ENCODE measurements around the gene PDE4D.

PDE4D gene

GRCh38 chr5:59542306-59542705, 351.2 kb downstream of the PDE4D start:
- no peak for FAIRE-seq

GRCh38 chr5:59540366-59540765, 353.2 kb downstream of the PDE4D start:
- FAIRE-seq = no peak

- no peak for FAIRE-seq
Measured at GRCh38 chr5:59538750-59539121, 354.8 kb downstream of the PDE4D start.

GRCh38 chr5:59537961-59538749, 355.4 kb downstream of the PDE4D start:
- FAIRE-seq = no peak

- no peak for FAIRE-seq
Measured at GRCh38 chr5:59536875-59537274, 356.7 kb downstream of the PDE4D start.

- FAIRE-seq = no peak
Measured at GRCh38 chr5:59535561-59535960, 358.0 kb downstream of the PDE4D start.

GRCh38 chr5:59533730-59534108, 359.8 kb downstream of the PDE4D start:
- FAIRE-seq = no peak

GRCh38 chr5:59532979-59533729, 360.4 kb downstream of the PDE4D start:
- no peak for FAIRE-seq

GRCh38 chr5:59529239-59529638, 364.3 kb downstream of the PDE4D start:
- FAIRE-seq = no peak

GRCh38 chr5:59528202-59528862, 365.2 kb downstream of the PDE4D start:
- no peak for FAIRE-seq

- FAIRE-seq = no peak
Measured at GRCh38 chr5:59525957-59526356, 367.6 kb downstream of the PDE4D start.

GRCh38 chr5:59525311-59525710, 368.2 kb downstream of the PDE4D start:
- FAIRE-seq = no peak

- no peak for FAIRE-seq
Measured at GRCh38 chr5:59522201-59522831, 371.2 kb downstream of the PDE4D start.

- FAIRE-seq = no peak
Measured at GRCh38 chr5:59521476-59521875, 372.1 kb downstream of the PDE4D start.

GRCh38 chr5:59519338-59519737, 374.2 kb downstream of the PDE4D start:
- no peak for FAIRE-seq

GRCh38 chr5:59517926-59518585, 375.5 kb downstream of the PDE4D start:
- FAIRE-seq = no peak

- no peak for FAIRE-seq
Measured at GRCh38 chr5:59516161-59516560, 377.4 kb downstream of the PDE4D start.

GRCh38 chr5:59506285-59506877, 387.1 kb downstream of the PDE4D start:
- peak; percentile 63 for FAIRE-seq

GRCh38 chr5:59504043-59504442, 389.5 kb downstream of the PDE4D start:
- no peak for FAIRE-seq

- no peak for FAIRE-seq
Measured at GRCh38 chr5:59503220-59503619, 390.3 kb downstream of the PDE4D start.

- FAIRE-seq = no peak
Measured at GRCh38 chr5:59501316-59501715, 392.2 kb downstream of the PDE4D start.

- no peak for FAIRE-seq
Measured at GRCh38 chr5:59500014-59500413, 393.5 kb downstream of the PDE4D start.

Measured in A204.1 (cell line).